Endothelial cell of umbilical vein (primary cell): Measurements from ENCODE around the gene CPB2. TPM values are rescaled to one million over a fixed set of nuclear protein-coding genes. Genes with fewer than 3 reads are reported as not detected.

Experiments used
- BruUV-seq: library from RNA; stranded (reverse); fragments of 400-500 nt; replicated peaks from 2 replicates; lab custom pipeline; 2021; lab: Mats Ljungman, UMichigan
- CTCF ChIA-PET: fragments of 300-600, 350-600 bp; sonication (Branson Sonifier 250); formaldehyde crosslinking; loops from one replicate; lab custom pipeline; 2021; ENCODE audit warnings: antibody characterized with exemption, inconsistent platforms; lab: Charles Lee
- POLR2A ChIA-PET: fragments of 300-600, 350-600 bp; sonication (Branson Sonifier 250); formaldehyde crosslinking; loops from one replicate; lab custom pipeline; 2021; ENCODE audit warnings: antibody characterized with exemption, inconsistent platforms; lab: Charles Lee
- DNase-seq: peaks from one replicate; pipeline ENCODE4 v3.0.0-alpha.2; 2011; ENCODE audit warnings: low read depth, low spot score
- FAIRE-seq: peaks from 2 replicates; lab custom pipeline; 2011; peaks lifted over from hg19 to GRCh38; lab: Jason Lieb, UNC
- H2AFZ ChIP-seq: 2 replicates; pipeline ENCODE4 v1.6.0; 2012; ENCODE audit warnings: low read depth, low read length, control low read depth, inconsistent platforms
- H3K27ac ChIP-seq: 2 replicates; pipeline ENCODE4 v1.5.1; 2011; ENCODE audit warnings: low read depth, mild to moderate bottlenecking, control low read depth, low read length, moderate library complexity; ENCODE audit not compliant: insufficient read depth
- H3K27me3 ChIP-seq, 2 experiments: 2 replicates each; pipeline versions ENCODE4 v1.6.0 to v1.6.1; 2011; ENCODE audit warnings: low read length in 2 of 2, mixed read lengths in 1 of 2; ENCODE audit not compliant: control insufficient read depth in 2 of 2, insufficient read depth in 2 of 2
- H3K36me3 ChIP-seq, 2 experiments: 2 replicates in 1 of 2; 3 replicates in 1 of 2; pipeline ENCODE4 v1.5.1; 2011; ENCODE audit warnings: low read length in 2 of 2, mild to moderate bottlenecking in 1 of 2, moderate library complexity in 1 of 2; ENCODE audit not compliant: control insufficient read depth in 2 of 2, insufficient read depth in 2 of 2; ENCODE audit errors: extremely low read depth in 1 of 2
- H3K4me1 ChIP-seq: 3 replicates; pipeline ENCODE4 v1.5.1; 2011; ENCODE audit warnings: mild to moderate bottlenecking, low read length; ENCODE audit not compliant: control insufficient read depth, insufficient read depth; ENCODE audit errors: extremely low read depth
- H3K4me2 ChIP-seq: 2 replicates; pipeline ENCODE4 v1.6.1; 2011; ENCODE audit warnings: low read length, control low read depth, mixed read lengths; ENCODE audit not compliant: insufficient read depth
- H3K4me3 ChIP-seq, 3 experiments: fragments of 200-600 bp in 1 of 3; sonication (generic), shearing (Covaris generic) in 1 of 3; replicated peaks in 1 of 3; 2 replicates each; pipeline ENCODE4 v1.5.1; 2011 to 2016; ENCODE audit warnings: control low read depth in 3 of 3, low read length in 3 of 3, mild to moderate bottlenecking in 2 of 3, inconsistent platforms in 1 of 3, low read depth in 1 of 3, moderate library complexity in 1 of 3; ENCODE audit not compliant: insufficient read depth in 1 of 3
- H3K79me2 ChIP-seq: 2 replicates; pipeline ENCODE4 v1.6.0; 2012; ENCODE audit warnings: low read length, inconsistent platforms; ENCODE audit not compliant: control insufficient read depth, insufficient read depth
- H3K9ac ChIP-seq: replicated peaks from 2 replicates; pipeline ENCODE3; 2011; ENCODE audit warnings: low read length, control low read depth; ENCODE audit not compliant: insufficient read depth; ENCODE audit errors: extremely low read depth
- H3K9me1 ChIP-seq: replicated peaks from 3 replicates; pipeline ENCODE4 v1.6.0; 2011; ENCODE audit warnings: mild to moderate bottlenecking, low read length; ENCODE audit not compliant: control insufficient read depth, insufficient read depth; ENCODE audit errors: extremely low read depth
- H3K9me3 ChIP-seq: replicated peaks from 2 replicates; pipeline ENCODE4 v1.5.1; 2012; ENCODE audit warnings: low read length, inconsistent platforms; ENCODE audit not compliant: control insufficient read depth, insufficient read depth
- H4K20me1 ChIP-seq: replicated peaks from 2 replicates; pipeline ENCODE3; 2011; ENCODE audit warnings: mild to moderate bottlenecking, low read length; ENCODE audit not compliant: control insufficient read depth, insufficient read depth; ENCODE audit errors: extremely low read depth
- CTCF ChIP-seq, 2 donors: IDR thresholded peaks; 1 replicate in 1 of 2; 2 replicates in 1 of 2; pipeline ENCODE4 v1.5.1; 2011; ENCODE audit warnings: low read length in 2 of 2, mild to moderate bottlenecking in 2 of 2, moderate library complexity in 2 of 2, control low read depth in 1 of 2, inconsistent platforms in 1 of 2, low read depth in 1 of 2; ENCODE audit not compliant: insufficient read depth in 1 of 2; ENCODE audit errors: extremely low read depth in 1 of 2
- EZH2 ChIP-seq: IDR thresholded peaks from 2 replicates; pipeline ENCODE4 v1.6.1; 2012; ENCODE audit warnings: borderline replicate concordance, low read depth, mild to moderate bottlenecking, moderate library complexity, low read length, inconsistent platforms; ENCODE audit not compliant: severe bottlenecking
- FOS ChIP-seq: IDR thresholded peaks from 2 replicates; pipeline ENCODE4 v1.6.1; 2011; ENCODE audit warnings: mild to moderate bottlenecking, low read length, moderate library complexity, borderline replicate concordance; ENCODE audit not compliant: insufficient read depth
- GATA2 ChIP-seq: IDR thresholded peaks from 2 replicates; pipeline ENCODE4 v1.7.0; 2011; ENCODE audit warnings: low read depth, mild to moderate bottlenecking, moderate library complexity, mixed read lengths, low read length; ENCODE audit not compliant: insufficient read length, insufficient read depth
- JUN ChIP-seq: IDR thresholded peaks from 2 replicates; pipeline ENCODE4 v1.6.1; 2011; ENCODE audit warnings: borderline replicate concordance, low read depth; ENCODE audit not compliant: insufficient read length, insufficient read depth
- MAX ChIP-seq: IDR thresholded peaks from 2 replicates; pipeline ENCODE4 v1.6.1; 2011; ENCODE audit not compliant: insufficient read depth, insufficient read length
- MYC ChIP-seq: IDR thresholded peaks from one replicate; pipeline ENCODE4 v1.6.1; 2011; ENCODE audit warnings: mild to moderate bottlenecking, low read depth, low read length
- POLR2A ChIP-seq: IDR thresholded peaks from 2 replicates; pipeline ENCODE4 v1.6.1; 2012; ENCODE audit warnings: low read depth, mild to moderate bottlenecking, control low read depth, low read length
- POLR2AphosphoS5 ChIP-seq: IDR thresholded peaks from 2 replicates; pipeline ENCODE4 v1.6.1; 2012; ENCODE audit warnings: low read depth, mild to moderate bottlenecking, control low read depth, low read length, moderate library complexity; ENCODE audit not compliant: insufficient read depth
- dilution Hi-C: fragments of 300-500 bp; cut with MboI; formaldehyde crosslinking; loops from one replicate; pipeline ENCODE4 v1.15.0; 2019; ENCODE audit warnings: low sequenced_read_pairs; ENCODE audit not compliant: extremely low pct_ligation_motif_present
- intact Hi-C: fragments of 100-400 bp; cut with micrococcal nuclease; formaldehyde crosslinking; loops from one replicate; pipeline ENCODE4 v1.10.0; 2022
- polyA plus RNA-seq, 4 experiments: library from polyadenylated mRNA; depleted of rRNA in 3 of 4; stranded (reverse) in 3 of 4; unstranded in 1 of 4; fragments of >200 nt; gene quantifications; 2 replicates each; pipeline versions ENCODE4 v1.2.1 to v1.2.3, GENCODE V29; 2011 to 2012; ENCODE audit warnings: missing spikeins in 1 of 4
- total RNA-seq: library from RNA; stranded (reverse); gene quantifications from 2 replicates; pipeline ENCODE4 v1.2.3, GENCODE V29; 2021

The CPB2 gene
- total and polyA plus RNA-seq, 2 donors (not counting 3 experiments of a cell fraction or from before 2014, with no cell fraction given): not detected

GRCh38 chr13:46045424-46045823 is 59.4 kb downstream of the CPB2 start:
- TF ChIP-seq MAX: no peak
- TF ChIP-seq EZH2: no peak
- no peak for TF ChIP-seq GATA2
- TF ChIP-seq CTCF (IDR thresholded peaks at IDR 0.05; ENCODE audit: extremely low read depth in 1 of 2, insufficient read depth in 1 of 2, low read depth in 1 of 2, low read length in 2 of 2): no peak
- TF ChIP-seq POLR2A: no peak
- no peak for TF ChIP-seq POLR2AphosphoS5
- no peak for TF ChIP-seq FOS
- TF ChIP-seq MYC: no peak
- TF ChIP-seq JUN: no peak
- DNase-seq (no peak), FAIRE-seq (no peak)
- Histone ChIP-seq H3K27ac (no peak overlapping the region), H3K4me1 (peaks cover 3% of the 10 kb centered on the region), H3K4me2 (no peak overlapping the region), H2AFZ (no peak overlapping the region), H3K9me1 (no peaks in the 10 kb centered on the region), H3K9me3 (no peaks in the 10 kb centered on the region), H3K9ac (no peak overlapping the region), H3K79me2 (peaks cover 49% of the 10 kb centered on the region), H3K36me3 (peaks cover 0 to 12% of the 10 kb centered on the region in 2 experiments), H3K27me3 (no peaks in the 10 kb centered on the region), H3K4me3 (no peak overlapping the region), H4K20me1 (no peaks in the 10 kb centered on the region)
- dilution Hi-C loops: no loop called here
- intact Hi-C loops: no loop called here
- BruUV-seq: no TSS peak
- ChIA-PET POLR2A (no interaction called here), CTCF (no interaction called here)
